HG03354 (cell line): Measurements from ENCODE around the gene TMEM176B.

Experiments
- ATAC-seq: cut with Tn5 transposase; IDR thresholded peaks from one replicate; pipeline ENCODE4 v1.9.1; 2021; ENCODE audit warnings: mild to moderate bottlenecking; ENCODE audit not compliant: unreplicated experiment, poor library complexity, severe bottlenecking

Gene TMEM176B

DNA sequence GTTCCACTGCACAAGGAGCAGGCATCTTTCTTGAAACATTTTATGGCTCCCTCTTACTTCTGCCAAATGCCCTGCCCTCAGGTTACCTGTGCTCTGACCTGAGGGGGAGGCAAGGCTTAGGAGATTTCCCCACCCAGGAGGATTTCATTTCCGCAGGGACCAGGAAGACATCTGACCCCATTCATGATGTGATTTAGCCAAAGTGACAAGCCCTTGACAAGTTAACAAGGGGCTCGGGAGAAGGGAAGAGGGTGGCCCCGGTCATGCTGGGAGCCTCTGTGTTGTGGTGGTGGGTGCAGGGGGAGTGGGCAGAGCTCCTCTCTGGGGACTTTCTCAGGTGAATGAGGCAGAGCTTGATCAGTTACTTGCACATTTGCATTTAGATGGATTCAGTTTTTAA lies 44.0 kb downstream of the TMEM176B start:
- no peak for ATAC-seq

DNA sequence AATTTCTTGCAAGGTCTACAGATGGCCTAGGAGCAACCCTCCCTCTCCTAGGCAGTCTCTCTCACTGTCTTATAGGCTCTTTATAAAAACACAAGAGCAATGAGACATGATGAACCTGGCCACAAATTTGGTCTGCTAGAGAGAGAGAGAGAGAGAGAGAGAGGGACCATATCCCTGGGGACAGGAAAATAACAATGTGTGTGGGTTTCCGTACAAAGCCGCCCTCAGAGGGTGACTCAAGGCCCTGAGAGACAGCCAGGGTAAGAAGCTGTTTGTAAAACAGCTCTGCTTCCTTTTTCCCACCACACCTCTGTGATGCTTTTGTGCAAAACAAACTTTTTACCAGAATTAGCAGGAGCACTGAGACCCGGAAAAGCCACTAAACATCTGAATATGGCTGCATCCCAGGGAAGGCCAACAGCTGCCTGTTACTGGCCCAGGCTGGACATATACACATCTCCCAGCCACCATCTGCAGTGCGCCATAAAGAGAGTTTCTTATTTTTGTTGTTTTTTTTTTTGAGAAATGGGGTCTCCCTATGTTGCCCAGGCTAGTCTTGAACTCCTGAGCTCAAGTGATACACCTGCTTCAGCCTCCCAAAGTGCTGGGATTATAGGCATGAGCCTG lies 44.6 kb downstream of the TMEM176B start:
- peak; percentile 60 for ATAC-seq

DNA sequence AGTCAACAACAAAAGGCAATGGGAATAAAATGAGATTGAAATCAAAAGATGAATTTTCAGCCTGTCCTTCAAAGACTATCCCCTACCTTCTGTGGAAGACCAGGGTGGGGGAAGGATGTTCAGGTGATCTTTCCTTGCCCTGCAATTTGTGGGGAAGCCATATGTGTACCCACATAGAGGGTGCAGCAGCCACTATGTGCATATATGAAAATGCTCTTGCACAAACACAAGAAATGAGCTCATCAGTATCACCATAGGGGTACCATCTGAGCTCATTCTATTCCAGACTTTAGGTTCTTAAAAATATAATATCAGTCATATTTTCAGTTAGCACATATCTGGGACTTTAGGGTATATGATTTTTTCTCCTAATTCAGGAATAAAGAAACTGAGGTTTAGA lies 45.2 kb downstream of the TMEM176B start:
- no peak for ATAC-seq

GRCh38 chr7:150753826-150754603 lies 46.1 kb downstream of the TMEM176B start:
- ATAC-seq = peak; percentile 52

DNA sequence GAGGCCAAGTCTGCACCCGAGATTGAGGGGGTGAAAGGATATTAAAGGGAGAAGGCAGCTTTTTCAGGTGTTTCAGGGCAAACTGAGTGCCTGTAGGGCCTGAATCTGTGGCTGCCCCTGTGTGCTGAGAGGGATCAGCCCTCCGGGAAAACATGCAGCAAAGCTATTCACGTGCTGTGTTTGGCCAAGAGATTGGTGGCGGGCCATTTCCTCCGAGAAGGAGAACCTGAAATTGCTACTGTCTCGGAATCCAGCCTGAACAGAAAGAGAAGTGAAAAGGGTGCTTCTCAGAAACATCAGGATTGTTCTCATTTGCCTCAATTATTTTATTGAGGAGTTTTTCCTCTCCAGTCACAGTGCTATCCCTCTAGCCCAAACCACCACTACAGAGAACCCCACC lies 46.9 kb downstream of the TMEM176B start:
- no peak for ATAC-seq

- ATAC-seq = no peak
Observed at GRCh38 chr7:150751702-150752101, 48.5 kb downstream of the TMEM176B start.

DNA sequence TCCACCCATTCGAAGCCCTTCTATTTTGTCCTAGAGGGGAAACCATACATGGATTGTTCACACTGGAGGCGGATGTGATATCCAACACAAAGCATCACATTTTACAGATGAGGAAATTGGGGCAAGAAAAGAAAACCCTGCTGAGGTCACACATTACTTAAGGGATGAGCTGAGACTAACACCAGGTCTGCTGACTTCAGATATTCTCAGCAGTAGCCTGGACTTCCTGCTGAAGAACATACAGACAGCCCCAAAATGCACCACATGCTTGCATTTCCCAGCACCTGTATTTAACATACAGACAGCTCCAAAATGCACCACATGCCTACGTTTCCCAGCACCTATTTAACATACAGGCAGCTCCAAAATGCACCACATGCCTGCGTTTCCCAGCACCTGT lies 51.8 kb downstream of the TMEM176B start:
- ATAC-seq = no peak

GRCh38 chr7:150746921-150747320 lies 53.2 kb downstream of the TMEM176B start:
- no peak for ATAC-seq

- ATAC-seq = no peak
Observed at GRCh38 chr7:150745876-150746275, 54.3 kb downstream of the TMEM176B start.

DNA sequence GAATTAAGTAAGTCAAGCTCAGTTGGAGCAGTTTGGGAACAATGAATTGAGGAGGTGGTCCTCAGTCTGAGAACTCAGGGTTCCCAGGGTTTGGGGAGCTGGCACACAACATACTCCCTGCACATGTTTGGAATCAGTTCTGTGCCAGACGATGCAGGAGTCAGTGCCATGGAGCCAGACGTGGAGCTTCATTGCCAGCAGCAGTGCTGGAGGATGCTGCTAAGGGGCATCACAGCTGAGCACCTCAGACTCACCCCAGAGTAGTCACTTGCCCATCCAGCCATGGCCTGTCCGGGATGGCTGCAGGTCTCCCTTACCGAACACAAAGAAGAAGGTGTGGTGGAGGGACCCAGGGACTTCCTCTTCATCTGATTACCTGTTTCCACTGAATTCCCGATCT lies 55.1 kb downstream of the TMEM176B start:
- no peak for ATAC-seq

DNA sequence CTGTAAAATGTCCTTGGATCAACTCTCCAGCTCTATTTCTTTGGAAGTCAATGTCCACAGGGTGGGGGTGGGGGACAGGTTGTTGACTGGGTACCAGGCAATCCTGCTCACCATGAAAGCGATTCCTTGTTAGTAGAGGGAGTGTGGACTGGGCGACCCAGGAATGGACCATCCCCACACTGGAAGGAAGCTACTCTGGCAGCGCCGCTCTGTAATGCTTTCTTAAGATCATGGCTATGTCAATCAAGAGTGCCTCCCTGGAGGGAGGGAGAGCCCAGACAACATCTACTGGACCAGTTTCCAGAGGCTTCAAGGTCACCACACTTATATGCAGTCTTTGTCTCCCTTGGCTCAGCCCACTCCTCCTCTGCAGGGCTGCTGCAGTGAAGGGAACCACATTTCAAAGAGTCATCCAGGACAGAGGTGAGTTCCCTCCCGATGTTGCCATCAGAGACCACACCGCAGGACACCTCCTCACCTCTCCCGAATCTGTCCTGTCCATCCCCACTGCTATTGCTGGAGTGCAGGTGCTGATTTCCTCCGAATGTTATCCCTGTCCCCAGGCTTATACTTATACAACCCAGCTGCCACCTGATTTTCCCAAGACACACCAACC lies 56.0 kb downstream of the TMEM176B start:
- ATAC-seq = no peak

GRCh38 chr7:150742286-150742968 lies 57.7 kb downstream of the TMEM176B start:
- no peak for ATAC-seq
